NCI-H526 treated with DMSO at 0.1 percent for 48 hours (cell line): ENCODE measurements around the gene MPL.
A peak's percentile ranks its signal among the peaks of the same experiment; 100 is the strongest.
"Not testable (repeated sequence)": the region's sequence is repeated elsewhere in the genome, so short reads cannot be mapped to it uniquely, and the experiment has no call there.

Experiments used
- DNase-seq: peaks from one replicate; lab custom pipeline; 2025; lab: John Stamatoyannopoulos, UW

Gene MPL

DNA sequence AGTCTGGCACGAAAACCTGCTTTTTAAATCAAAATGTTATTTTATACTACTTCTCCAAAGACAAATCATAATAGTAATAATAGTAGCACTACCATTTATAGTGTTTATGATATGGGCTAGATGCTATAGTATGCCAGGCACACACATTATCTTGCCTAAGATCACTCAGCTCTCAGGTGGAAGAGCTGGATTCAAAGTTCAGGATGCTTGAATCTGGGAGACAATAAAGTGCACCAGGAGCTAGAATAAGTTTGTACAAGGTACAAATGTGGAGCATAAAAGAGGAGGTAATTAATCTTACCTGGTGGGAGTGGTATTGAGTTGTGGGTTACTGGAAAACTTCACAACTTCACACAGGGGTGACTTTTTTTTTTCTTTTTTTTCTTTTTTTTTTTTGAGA lies 40.2 kb downstream of the MPL start:
- no peak for DNase-seq

DNA sequence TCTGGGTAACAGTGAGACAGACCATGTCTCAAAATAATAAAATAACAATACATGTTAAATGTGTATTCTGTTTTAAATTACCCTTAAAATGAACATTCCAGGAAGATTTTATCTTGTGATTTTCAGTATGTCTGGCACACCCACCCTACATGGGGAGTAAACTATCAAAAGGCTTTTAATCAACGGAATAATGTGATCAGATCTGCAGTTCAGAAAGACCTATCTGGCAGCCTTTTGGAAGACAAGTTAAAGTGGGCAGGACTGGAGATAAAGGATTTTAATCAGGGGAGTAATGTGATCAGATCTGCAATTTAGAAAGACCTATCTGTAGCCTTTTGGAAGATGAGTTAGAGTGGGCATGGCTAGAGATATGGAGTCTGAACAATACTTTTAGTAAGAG lies 41.9 kb downstream of the MPL start:
- no peak for DNase-seq

DNA sequence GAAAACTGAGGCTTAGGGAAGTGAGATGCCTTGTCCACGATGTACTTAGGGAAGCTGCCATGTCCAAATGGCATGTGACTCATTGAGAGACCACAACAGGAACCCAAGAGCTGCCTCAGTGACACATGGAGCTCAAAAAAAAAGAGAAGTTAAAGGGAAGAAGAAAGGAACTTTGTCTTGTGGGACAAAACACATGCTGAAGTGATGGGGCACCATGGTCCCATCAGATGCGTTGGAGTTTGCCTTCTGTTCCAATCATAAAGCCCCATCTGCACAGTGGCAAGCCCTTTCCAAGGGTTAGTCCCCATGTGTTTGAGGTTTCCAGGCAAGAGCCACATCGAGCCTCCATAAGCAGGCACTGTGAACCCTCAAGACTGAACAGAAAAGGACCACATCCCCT lies 44.0 kb downstream of the MPL start:
- no peak for DNase-seq

DNA sequence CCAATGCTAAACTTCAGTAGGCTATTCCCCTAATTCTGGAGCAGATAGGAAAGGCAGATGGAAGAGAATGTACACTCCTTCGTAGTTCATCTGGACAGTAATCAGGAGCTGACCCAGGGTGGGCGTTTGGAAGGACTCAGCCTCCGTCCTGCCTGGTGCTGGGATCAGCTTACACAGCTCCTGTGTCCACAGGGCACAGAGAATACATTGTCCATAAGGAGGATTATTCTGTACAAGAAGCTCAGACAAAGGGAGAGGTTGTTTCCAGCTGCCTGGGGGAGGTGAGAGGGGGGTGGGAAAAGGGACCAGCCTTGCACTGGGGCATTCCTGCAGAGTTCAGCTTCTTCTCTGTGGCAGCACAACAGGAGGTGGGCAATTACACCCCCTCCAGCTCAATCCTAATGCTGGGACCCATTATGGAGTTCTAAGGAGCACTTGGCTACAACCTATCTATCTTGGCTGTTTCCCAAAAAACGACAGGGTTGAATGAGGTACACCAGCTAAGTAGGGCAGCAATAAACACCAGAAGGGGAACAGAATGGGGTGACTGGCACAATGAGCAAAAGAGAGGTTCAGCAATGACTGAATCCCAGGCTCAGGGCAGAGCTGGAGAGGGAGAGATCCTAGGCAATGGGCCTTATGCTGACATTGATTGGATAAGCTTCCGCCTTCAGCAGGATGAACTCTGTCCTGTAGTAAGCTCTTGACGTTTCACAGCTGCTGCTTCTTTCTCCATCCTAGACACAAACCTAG lies 44.6 kb downstream of the MPL start:
- no peak for DNase-seq

DNA sequence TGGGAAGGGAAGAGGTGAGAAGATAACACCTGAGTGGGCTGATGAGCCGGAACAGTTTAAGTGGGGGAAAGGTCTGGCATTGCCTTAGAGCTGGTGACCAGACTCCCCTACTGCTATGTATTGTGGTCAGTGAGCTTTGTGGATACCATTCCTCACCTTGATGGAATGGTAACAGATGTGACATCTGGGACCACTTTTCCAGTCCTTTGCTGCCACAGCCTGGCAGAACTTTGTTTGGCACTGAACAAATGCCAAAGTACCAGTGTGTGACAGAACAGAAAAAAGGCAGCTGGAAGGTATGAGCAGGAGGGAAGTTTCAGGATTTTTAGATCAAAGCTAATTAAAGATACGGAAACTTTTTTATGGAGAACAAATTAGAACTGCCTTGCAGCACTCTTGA lies 45.8 kb downstream of the MPL start:
- DNase-seq: no peak

DNA sequence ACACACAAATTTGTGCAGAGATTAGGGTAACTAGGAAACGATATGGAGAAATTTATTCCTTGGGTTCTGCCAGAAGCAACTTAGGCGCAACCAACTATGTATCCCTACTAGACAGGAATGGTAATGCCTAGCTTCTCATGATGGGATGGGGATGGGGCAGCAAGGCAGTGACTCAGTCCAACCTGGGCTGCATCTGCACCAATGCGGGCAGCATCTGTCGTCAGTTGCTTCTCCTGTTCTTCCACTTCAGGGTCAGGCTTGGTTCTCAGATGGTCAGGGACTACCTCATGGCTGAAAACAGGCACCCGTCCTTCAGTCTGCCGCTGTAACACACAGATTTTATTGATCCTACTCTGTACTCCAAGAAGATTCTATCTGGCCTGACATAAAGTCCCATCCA lies 49.1 kb downstream of the MPL start:
- no peak for DNase-seq

DNA sequence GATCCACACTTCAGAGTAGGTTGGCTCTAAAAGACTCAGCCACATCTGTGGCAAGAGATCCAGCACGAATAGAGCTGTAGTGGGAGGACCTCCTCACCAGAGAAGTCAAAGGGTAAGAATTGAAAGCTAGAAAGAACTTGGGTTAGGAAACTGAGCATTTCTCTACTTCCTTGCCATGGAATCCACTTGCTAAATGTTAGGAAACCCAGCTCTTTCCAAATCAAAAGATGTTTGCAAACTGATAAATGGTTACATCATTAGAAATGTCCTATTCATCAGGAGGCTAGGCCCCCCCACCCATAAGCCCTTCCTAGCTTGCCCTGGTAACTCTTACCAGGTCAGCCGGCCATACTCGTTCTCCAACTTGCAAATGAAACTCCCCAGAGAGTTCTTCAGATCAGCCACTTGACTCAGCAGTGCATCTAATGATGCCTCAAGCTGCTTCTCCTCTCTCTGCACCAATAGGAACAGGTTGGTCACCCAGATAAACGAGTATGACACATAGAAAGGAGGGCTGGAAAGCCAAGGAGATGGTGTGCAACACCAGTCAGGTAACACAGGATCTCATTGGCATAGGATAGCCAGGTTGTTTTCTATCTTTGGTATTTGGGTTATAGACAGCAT lies 50.5 kb downstream of the MPL start:
- DNase-seq: no peak

DNA sequence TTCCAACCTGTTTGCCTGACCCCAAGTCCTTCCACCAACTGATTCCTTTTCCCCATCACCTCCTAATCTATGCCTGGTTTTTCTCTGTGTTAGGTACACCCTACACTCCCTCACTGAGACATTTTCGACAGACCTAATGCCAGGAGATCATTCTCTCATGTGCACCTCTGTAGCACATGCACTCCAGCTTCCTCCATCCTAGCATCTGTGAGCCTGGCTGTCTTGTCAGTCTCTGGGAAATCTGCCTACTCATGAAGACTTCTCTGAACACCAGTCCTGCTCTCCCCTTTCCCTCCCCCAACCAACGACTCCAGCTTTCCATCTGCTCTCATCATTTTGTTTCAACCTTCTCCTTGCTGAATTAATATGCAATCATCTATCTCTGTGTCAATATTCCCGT lies 51.0 kb downstream of the MPL start:
- no peak for DNase-seq

DNA sequence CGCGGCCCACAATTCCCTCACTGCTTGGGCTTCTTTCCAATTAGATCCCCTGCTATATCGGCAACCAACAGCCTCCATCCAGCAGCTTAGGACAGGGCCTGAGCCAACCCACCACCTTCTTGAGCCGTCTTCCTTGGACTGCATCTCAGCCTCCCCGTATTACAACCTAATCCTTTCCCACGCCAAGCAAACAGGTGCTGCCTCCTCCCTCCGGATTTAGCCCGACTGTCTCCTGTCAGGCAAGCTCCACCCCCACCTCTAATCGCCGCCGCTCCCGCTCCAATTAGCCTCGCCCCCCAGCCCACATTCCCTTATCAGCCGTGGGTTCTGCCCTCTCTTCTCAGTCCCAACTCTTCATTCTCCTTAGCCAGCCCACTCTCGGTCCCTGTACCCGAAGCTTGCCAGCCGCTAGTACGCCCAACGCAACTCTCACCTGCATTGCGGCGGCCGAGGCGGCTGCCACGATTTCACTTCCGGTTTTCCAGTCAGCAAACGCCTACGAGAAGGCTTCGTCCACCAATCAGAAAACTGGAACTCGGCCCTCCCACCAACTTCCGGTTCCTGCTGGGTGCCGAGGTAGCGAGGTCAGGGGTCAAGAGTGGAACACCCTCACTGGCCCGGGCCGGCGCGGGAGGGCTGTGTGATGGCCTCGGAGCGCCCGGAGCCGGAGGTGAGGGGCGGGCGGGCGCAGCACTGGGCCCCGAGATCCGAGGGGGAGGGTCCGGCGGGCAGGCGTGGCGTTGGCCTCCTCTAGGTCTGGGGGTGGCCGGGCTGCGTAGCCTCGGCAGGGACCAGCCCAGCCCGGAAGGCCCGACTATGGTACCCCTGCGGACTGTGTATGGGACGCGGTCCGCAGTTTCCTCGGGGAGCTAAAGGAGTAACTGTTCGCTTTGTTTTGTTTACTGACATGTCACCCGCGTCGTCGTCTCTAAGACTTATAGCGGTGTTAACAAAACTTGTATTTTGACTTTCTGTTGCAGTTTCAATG lies 52.0 kb downstream of the MPL start, which contains the start of the genes MED8 and SZT2:
Gene MED8, minus strand, starts transcription at position 475 of the 988 bp plus-strand sequence. Its CDS starts 36 bp downstream, at position 439.
Gene SZT2, plus strand, starts transcription at position 574 of the 988 bp plus-strand sequence. Its CDS starts 70 bp downstream, at position 644.
- peak; percentile 96 for DNase-seq

DNA sequence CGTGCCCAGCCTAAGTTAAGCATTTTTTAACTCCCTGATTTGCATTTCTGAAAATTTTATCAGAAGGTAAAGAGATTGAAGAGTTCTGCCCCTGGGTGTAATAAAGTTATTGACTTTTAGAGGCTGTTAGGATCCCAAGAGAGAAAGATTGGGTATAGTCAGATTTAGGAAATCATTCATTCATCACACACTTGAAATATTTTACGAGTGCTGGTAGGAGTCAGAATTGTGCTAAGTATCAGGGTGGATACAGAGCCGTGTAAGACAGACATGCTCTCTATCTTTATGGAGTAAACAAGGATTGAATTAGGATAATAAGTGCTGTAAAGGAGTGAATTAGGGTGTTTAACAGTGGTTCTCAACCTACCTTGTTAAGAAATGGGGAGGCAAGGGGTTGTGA lies 55.1 kb downstream of the MPL start:
- DNase-seq: no peak

DNA sequence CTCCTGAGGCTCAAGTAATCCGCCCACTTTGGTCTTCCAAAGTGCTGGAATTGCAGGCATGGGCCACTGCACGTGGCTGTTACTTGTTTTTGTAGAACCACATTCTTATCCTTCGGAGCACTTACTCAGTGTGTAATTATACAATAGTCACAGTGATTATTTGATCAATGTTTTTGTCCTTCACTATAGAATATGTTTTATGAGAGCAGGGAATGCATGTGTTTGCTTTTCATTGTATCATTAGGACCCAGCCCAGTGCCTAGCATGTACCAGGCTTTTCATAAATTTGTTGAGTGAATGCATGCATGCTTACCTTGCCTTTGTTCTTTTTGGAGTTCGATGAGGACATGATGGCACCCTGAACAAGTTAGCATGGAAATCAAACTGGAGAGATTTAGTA lies 57.9 kb downstream of the MPL start:
- DNase-seq: no peak

DNA sequence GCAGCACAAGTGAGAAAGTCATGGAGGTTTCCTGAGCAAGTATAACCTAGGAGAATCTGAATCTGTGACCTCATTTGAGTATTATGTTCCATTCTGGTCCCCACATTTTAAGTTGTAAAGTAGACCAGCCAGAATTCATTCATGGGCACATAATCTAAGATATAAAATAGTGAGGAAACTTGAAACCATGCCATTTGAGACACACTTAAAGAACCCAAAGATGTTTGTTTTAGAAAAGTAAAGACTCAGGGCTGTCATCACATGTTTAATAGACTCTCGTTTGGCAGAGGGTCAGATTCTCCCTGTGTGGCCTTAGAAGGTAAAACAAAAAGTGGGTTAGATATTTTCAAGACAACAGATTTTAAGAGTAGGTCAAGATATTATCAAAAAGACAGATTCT lies 58.4 kb downstream of the MPL start:
- DNase-seq: no peak

DNA sequence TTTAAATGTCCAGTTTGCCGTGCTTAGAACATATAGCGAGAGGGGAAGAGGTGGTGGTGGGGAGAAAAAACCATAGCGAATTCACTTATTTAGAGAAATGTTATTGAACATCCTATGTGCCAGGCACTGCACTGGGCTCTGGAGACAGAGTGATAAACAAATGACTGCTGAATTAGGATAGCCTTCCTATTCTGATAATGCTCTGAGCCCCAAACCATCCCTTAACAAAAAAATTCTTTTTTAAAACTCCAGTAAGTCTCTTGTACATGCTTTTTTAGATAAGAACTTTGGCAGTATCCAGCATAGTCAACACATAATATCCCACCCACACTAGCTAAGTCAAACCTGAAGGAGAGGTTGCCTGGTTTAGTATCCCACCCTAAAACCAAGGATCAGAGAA lies 60.6 kb downstream of the MPL start:
- no peak for DNase-seq

DNA sequence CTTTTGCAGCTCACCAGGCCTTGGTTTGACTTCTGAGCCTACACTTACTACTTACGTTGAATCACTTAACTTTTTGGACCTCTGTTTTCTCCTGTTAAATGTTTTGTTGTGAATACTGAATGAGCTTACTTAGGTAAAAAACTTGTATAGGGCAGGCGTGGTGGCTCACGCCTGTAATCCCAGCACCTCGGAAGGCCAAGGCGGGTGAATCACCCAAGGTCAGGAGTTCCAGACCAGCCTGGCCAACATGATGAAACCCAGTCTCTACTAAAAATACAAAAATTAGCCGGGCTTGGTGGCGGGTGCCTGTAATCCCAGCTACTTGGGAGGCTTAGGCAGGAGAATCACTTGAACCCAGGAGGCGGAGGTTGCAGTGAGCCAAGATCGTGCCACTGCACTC lies 62.8 kb downstream of the MPL start:
- not testable (repeated sequence) for DNase-seq

DNA sequence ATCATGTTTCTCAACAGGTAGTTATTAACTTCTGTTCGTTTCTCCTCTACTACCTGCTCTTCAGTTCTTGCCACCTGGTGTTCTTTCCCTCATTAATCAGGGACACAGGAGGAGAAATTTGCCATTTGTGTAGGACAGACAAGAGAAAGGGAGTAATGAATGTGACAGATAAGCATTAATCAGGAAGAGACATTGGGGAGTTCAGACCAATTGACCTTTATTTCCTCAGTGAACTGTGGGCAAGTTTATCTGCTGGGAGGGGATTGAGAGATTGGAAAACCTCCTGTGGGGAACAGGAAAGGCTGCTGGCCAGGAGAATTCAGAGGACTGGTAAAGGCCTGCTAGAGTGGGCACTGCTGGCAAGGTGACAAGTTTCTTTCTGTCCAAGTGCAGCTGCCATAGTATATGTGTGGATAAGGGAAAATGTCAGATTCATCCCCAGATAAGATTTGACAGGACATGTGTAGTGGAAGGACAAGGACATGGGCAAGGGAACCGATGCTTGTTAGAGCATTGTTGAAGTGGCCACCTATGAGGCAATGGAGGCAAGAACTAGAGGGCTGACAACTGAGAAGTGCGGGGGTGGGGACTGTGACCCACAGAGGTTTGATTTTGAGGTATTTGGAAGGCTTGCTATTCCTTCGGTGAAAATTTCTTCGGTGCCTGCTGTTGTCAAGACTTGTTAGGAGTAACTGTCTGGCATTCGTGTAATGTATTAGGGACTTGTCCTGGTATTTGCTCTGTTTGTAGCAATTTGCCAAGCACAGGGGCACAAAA lies 64.7 kb downstream of the MPL start:
- no peak for DNase-seq
